A204.1 (cell line): ENCODE results near the gene FAM199X.
A peak's percentile ranks its signal among the peaks of the same experiment; 100 is the strongest.

ENCODE experiments used
- FAIRE-seq: peaks from 2 replicates; lab custom pipeline; 2012; peaks lifted over from hg19 to GRCh38; lab: Jason Lieb, UNC

Gene FAM199X

GRCh38 chrX:104165894-104166734 lies at the start of gene FAM199X:
Gene FAM199X (plus strand): TSS chrX:104166453. CDS start chrX:104166786, 333 bp downstream.
- FAIRE-seq, result no peak

- no peak for FAIRE-seq
These were observed 48.5 kb upstream of the FAM199X start for GRCh38 chrX:104117759-104118158.

GRCh38 chrX:104118765-104119164 lies 47.5 kb upstream of the FAM199X start:
- FAIRE-seq, result no peak

GRCh38 chrX:104122829-104123228 lies 43.4 kb upstream of the FAM199X start:
- no peak for FAIRE-seq

- FAIRE-seq, result no peak
These were observed 39.4 kb upstream of the FAM199X start for GRCh38 chrX:104126856-104127255.

- no peak for FAIRE-seq
These were observed 35.4 kb upstream of the FAM199X start for GRCh38 chrX:104130808-104131207.

- FAIRE-seq, result no peak
These were observed 31.5 kb upstream of the FAM199X start for GRCh38 chrX:104134583-104135261.

- FAIRE-seq, result no peak
These were observed 30.6 kb upstream of the FAM199X start for GRCh38 chrX:104135677-104136076.

GRCh38 chrX:104136241-104137019 lies 29.8 kb upstream of the FAM199X start:
- peak; percentile 86 for FAIRE-seq

GRCh38 chrX:104137496-104137895 lies 28.8 kb upstream of the FAM199X start:
- no peak for FAIRE-seq

- FAIRE-seq, result no peak
These were observed 25.0 kb upstream of the FAM199X start for GRCh38 chrX:104141087-104141760.

- FAIRE-seq, result no peak
These were observed 15.2 kb upstream of the FAM199X start for GRCh38 chrX:104151037-104151436.

GRCh38 chrX:104156630-104157529 lies 9.4 kb upstream of the FAM199X start, which contains the start of gene SLC25A53:
Gene SLC25A53 (minus strand): TSS chrX:104157009. CDS start chrX:104105257, 51,752 bp downstream.
- FAIRE-seq, result no peak

GRCh38 chrX:104166735-104167436 lies 633 bp downstream of the FAM199X start:
- FAIRE-seq, result no peak

- no peak for FAIRE-seq
These were observed 1.9 kb downstream of the FAM199X start for GRCh38 chrX:104168127-104168526.

- no peak for FAIRE-seq
These were observed 5.9 kb downstream of the FAM199X start for GRCh38 chrX:104172121-104172520.

GRCh38 chrX:104172788-104173187 lies 6.5 kb downstream of the FAM199X start:
- FAIRE-seq, result no peak

- no peak for FAIRE-seq
These were observed 7.6 kb downstream of the FAM199X start for GRCh38 chrX:104173841-104174240.

GRCh38 chrX:104183685-104184084 lies 17.4 kb downstream of the FAM199X start:
- no peak for FAIRE-seq

- no peak for FAIRE-seq
These were observed 21.7 kb downstream of the FAM199X start for GRCh38 chrX:104187931-104188330.
